Esophagus muscularis mucosa (tissue), 4 donors: ENCODE results near the gene TTC7B.

Source experiments
- CTCF ChIP-seq, 3 experiments: fragments of 200-600 bp in 2 of 3; fragments of 450-650 bp in 1 of 3; sonication (generic) in 2 of 3; IDR thresholded peaks; one replicate each; pipeline ENCODE4 v1.5.1; 2017 to 2019; ENCODE audit warnings: antibody characterized with exemption in 3 of 3, mild to moderate bottlenecking in 2 of 3, moderate library complexity in 1 of 3
- EP300 ChIP-seq: sonication (generic); formaldehyde crosslinking; IDR thresholded peaks from one replicate; pipeline ENCODE4 v1.6.1; 2017; ENCODE audit warnings: antibody characterized with exemption
- POLR2AphosphoS5 ChIP-seq, 2 donors: sonication (generic); formaldehyde crosslinking; IDR thresholded peaks; one replicate each; pipeline ENCODE4 v1.6.1; 2017; ENCODE audit warnings: antibody characterized with exemption in 2 of 2

GRCh38 chr14:90681929-90682328 lies 134.3 kb downstream of the TTC7B start:
- TF ChIP-seq EP300 (no peak), POLR2AphosphoS5 (IDR thresholded peaks at IDR 0.05) (no peak), CTCF (IDR thresholded peaks at IDR 0.05) (no peak)
